ENCODE measurements around the gene TEX29. TPM values are rescaled to one million over a fixed set of nuclear protein-coding genes. Genes with fewer than 3 reads are reported as not detected.

TEX29 gene
- total RNA-seq, 1 experiment from 2014 or later = 0.68 TPM

DNA sequence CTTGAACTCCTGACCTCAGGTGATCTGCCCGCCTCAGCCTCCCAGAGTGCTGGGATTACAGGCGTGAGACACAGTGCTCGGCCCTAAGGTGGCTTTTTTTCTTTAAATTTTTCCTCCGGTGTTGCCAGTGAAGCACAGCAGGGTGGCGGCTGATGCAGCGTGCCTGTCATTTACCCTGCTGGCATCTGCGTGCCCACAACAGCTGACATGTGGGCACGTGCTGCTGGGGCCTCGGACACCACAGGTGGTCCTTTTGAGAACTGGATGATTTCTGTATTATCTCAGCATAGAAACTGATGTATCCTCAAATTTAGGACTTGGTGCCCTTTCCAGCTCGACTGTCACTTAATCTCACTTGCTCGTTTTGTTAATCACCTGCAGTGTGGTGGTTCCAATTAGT, 31.2 kb upstream of the TEX29 start:
- no peak overlapping the region; the same call in 1 of the 2 replicates for H3K27ac Mint-ChIP-seq
- no peaks in the 10 kb centered on the region for H3K9me3 Mint-ChIP-seq
- ATAC-seq (no peak), DNase-seq (ENCODE audit: low spot score) (no peak)
- no peaks in the 10 kb centered on the region for H3K4me1 Mint-ChIP-seq
- H3K4me3 Mint-ChIP-seq = no peak overlapping the region
- H3K27me3 Mint-ChIP-seq (ENCODE audit: low read depth) = no peaks in the 10 kb centered on the region
- POLR2A ChIA-PET = no interaction called here
- TF ChIP-seq ZNF219 (CRISPR knock-in tag; IDR thresholded peaks at IDR 0.05; ENCODE audit: borderline replicate concordance) = no peak
- no peak for TF ChIP-seq ZNF416 (CRISPR knock-in tag; IDR thresholded peaks at IDR 0.05)
- no peak for TF ChIP-seq SP1 (CRISPR knock-in tag; conservative IDR thresholded peaks at IDR 0.05)
- TF ChIP-seq, protein P1, sequence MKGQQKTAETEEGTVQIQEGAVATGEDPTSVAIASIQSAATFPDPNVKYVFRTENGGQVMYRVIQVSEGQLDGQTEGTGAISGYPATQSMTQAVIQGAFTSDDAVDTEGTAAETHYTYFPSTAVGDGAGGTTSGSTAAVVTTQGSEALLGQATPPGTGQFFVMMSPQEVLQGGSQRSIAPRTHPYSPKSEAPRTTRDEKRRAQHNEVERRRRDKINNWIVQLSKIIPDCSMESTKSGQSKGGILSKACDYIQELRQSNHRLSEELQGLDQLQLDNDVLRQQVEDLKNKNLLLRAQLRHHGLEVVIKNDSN (CRISPR knock-in tag; IDR thresholded peaks at IDR 0.05) = no peak
- TF ChIP-seq ZNF232 (CRISPR knock-in tag; IDR thresholded peaks at IDR 0.05) = no peak
- TF ChIP-seq, protein P2, sequence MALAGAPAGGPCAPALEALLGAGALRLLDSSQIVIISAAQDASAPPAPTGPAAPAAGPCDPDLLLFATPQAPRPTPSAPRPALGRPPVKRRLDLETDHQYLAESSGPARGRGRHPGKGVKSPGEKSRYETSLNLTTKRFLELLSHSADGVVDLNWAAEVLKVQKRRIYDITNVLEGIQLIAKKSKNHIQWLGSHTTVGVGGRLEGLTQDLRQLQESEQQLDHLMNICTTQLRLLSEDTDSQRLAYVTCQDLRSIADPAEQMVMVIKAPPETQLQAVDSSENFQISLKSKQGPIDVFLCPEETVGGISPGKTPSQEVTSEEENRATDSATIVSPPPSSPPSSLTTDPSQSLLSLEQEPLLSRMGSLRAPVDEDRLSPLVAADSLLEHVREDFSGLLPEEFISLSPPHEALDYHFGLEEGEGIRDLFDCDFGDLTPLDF (CRISPR knock-in tag; IDR thresholded peaks at IDR 0.05) = no peak
- TF ChIP-seq FOXP1 (CRISPR knock-in tag; IDR thresholded peaks at IDR 0.05; ENCODE audit: borderline replicate concordance) = no peak
- TF ChIP-seq, protein P3, sequence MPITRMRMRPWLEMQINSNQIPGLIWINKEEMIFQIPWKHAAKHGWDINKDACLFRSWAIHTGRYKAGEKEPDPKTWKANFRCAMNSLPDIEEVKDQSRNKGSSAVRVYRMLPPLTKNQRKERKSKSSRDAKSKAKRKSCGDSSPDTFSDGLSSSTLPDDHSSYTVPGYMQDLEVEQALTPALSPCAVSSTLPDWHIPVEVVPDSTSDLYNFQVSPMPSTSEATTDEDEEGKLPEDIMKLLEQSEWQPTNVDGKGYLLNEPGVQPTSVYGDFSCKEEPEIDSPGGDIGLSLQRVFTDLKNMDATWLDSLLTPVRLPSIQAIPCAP (CRISPR knock-in tag; IDR thresholded peaks at IDR 0.05) = no peak
- no peak for TF ChIP-seq ELF4 (CRISPR knock-in tag; IDR thresholded peaks at IDR 0.05; ENCODE audit: low read depth)
- no peak for TF ChIP-seq SMAD4 (CRISPR knock-in tag; IDR thresholded peaks at IDR 0.05)
- TF ChIP-seq ESRRA (CRISPR knock-in tag; IDR thresholded peaks at IDR 0.05; ENCODE audit: borderline replicate concordance) = no peak
- no peak for TF ChIP-seq MXD4 (CRISPR knock-in tag; IDR thresholded peaks at IDR 0.05; ENCODE audit: borderline replicate concordance)
- TF ChIP-seq, protein P4, sequence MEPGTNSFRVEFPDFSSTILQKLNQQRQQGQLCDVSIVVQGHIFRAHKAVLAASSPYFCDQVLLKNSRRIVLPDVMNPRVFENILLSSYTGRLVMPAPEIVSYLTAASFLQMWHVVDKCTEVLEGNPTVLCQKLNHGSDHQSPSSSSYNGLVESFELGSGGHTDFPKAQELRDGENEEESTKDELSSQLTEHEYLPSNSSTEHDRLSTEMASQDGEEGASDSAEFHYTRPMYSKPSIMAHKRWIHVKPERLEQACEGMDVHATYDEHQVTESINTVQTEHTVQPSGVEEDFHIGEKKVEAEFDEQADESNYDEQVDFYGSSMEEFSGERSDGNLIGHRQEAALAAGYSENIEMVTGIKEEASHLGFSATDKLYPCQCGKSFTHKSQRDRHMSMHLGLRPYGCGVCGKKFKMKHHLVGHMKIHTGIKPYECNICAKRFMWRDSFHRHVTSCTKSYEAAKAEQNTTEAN (CRISPR knock-in tag; IDR thresholded peaks at IDR 0.05) = no peak
- no peak for TF ChIP-seq IRF2 (CRISPR knock-in tag; IDR thresholded peaks at IDR 0.05; ENCODE audit: borderline replicate concordance, low read depth)
- TF ChIP-seq, protein P5, sequence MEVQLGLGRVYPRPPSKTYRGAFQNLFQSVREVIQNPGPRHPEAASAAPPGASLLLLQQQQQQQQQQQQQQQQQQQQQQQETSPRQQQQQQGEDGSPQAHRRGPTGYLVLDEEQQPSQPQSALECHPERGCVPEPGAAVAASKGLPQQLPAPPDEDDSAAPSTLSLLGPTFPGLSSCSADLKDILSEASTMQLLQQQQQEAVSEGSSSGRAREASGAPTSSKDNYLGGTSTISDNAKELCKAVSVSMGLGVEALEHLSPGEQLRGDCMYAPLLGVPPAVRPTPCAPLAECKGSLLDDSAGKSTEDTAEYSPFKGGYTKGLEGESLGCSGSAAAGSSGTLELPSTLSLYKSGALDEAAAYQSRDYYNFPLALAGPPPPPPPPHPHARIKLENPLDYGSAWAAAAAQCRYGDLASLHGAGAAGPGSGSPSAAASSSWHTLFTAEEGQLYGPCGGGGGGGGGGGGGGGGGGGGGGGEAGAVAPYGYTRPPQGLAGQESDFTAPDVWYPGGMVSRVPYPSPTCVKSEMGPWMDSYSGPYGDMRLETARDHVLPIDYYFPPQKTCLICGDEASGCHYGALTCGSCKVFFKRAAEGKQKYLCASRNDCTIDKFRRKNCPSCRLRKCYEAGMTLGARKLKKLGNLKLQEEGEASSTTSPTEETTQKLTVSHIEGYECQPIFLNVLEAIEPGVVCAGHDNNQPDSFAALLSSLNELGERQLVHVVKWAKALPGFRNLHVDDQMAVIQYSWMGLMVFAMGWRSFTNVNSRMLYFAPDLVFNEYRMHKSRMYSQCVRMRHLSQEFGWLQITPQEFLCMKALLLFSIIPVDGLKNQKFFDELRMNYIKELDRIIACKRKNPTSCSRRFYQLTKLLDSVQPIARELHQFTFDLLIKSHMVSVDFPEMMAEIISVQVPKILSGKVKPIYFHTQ (CRISPR knock-in tag; IDR thresholded peaks at IDR 0.05) = no peak
- no peak for TF ChIP-seq FOXK1 (CRISPR knock-in tag; IDR thresholded peaks at IDR 0.05)
- TF ChIP-seq ZNF317 (CRISPR knock-in tag; IDR thresholded peaks at IDR 0.05; ENCODE audit: borderline replicate concordance, low read depth) = no peak
- no peak for TF ChIP-seq ATF1 (CRISPR knock-in tag; IDR thresholded peaks at IDR 0.05)
- no peak for TF ChIP-seq USF2 (CRISPR knock-in tag; IDR thresholded peaks at IDR 0.05)
- TF ChIP-seq CREB1 (CRISPR knock-in tag; IDR thresholded peaks at IDR 0.05) = no peak
- H3K36me3 Mint-ChIP-seq = peaks cover 38% of the 10 kb centered on the region
- CTCF ChIA-PET = no interaction called here
